ENCODE results near the gene APCS. TPM values are rescaled to one million over a fixed set of nuclear protein-coding genes. Genes with fewer than 3 reads are reported as not detected.

The APCS gene
- total and polyA plus RNA-seq, 2 of the 13 experiments (the other 11 are each of a cell fraction or from before 2014, with no cell fraction given), result not detected

- FAIRE-seq (no peak), DNase-seq (ENCODE audit: low spot score) (no peak), ATAC-seq (no peak)
- Histone ChIP-seq H3K79me2 (ENCODE audit: insufficient read depth, low read length) (no peaks in the 10 kb centered on the region), H3K4me1 (ENCODE audit: insufficient read depth, low read length) (no peaks in the 10 kb centered on the region), H3K27ac (ENCODE audit: extremely low read length, insufficient read depth, low read length) (no peak overlapping the region), H4K20me1 (ENCODE audit: insufficient read depth, low read length) (no peaks in the 10 kb centered on the region), H3K4me3 (replicated peaks in 1 of 3; ENCODE audit: insufficient read depth in 1 of 3, low read depth in 2 of 3, low read length in 3 of 3) (no peak overlapping the region), H2AFZ (ENCODE audit: low read length) (no peak overlapping the region), H3K9me3 (ENCODE audit: low read length) (peaks cover 30% of the 10 kb centered on the region), H3K4me2 (ENCODE audit: low read depth, low read length) (no peak overlapping the region), H3K9ac (ENCODE audit: insufficient read depth, low read depth, low read length) (no peak overlapping the region), H3K36me3 (replicated peaks in 1 of 2; ENCODE audit: control insufficient read depth in 1 of 2, insufficient read depth in 2 of 2, low read length in 2 of 2) (no peaks in the 10 kb centered on the region), H3K27me3 (ENCODE audit: control insufficient read depth in 1 of 2, insufficient read depth in 2 of 2, low read length in 2 of 2) (no peaks in the 10 kb centered on the region)
- BruUV-seq (replicated peaks), result no TSS peak
- TF ChIP-seq, protein P1, sequence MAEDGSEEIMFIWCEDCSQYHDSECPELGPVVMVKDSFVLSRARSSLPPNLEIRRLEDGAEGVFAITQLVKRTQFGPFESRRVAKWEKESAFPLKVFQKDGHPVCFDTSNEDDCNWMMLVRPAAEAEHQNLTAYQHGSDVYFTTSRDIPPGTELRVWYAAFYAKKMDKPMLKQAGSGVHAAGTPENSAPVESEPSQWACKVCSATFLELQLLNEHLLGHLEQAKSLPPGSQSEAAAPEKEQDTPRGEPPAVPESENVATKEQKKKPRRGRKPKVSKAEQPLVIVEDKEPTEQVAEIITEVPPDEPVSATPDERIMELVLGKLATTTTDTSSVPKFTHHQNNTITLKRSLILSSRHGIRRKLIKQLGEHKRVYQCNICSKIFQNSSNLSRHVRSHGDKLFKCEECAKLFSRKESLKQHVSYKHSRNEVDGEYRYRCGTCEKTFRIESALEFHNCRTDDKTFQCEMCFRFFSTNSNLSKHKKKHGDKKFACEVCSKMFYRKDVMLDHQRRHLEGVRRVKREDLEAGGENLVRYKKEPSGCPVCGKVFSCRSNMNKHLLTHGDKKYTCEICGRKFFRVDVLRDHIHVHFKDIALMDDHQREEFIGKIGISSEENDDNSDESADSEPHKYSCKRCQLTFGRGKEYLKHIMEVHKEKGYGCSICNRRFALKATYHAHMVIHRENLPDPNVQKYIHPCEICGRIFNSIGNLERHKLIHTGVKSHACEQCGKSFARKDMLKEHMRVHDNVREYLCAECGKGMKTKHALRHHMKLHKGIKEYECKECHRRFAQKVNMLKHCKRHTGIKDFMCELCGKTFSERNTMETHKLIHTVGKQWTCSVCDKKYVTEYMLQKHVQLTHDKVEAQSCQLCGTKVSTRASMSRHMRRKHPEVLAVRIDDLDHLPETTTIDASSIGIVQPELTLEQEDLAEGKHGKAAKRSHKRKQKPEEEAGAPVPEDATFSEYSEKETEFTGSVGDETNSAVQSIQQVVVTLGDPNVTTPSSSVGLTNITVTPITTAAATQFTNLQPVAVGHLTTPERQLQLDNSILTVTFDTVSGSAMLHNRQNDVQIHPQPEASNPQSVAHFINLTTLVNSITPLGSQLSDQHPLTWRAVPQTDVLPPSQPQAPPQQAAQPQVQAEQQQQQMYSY (CRISPR knock-in tag; IDR thresholded peaks at IDR 0.05), result no peak
- TF ChIP-seq ZNF616 (CRISPR knock-in tag; IDR thresholded peaks at IDR 0.05; ENCODE audit: low read depth) (no peak), HHEX (CRISPR knock-in tag; IDR thresholded peaks at IDR 0.05) (no peak), GLI4 (CRISPR knock-in tag; IDR thresholded peaks at IDR 0.05; ENCODE audit: borderline replicate concordance) (no peak), ZNF567 (CRISPR knock-in tag; IDR thresholded peaks at IDR 0.05; ENCODE audit: borderline replicate concordance) (no peak), SAFB2 (CRISPR knock-in tag; IDR thresholded peaks at IDR 0.05; ENCODE audit: borderline replicate concordance, low read depth) (no peak), ZNF558 (CRISPR knock-in tag; IDR thresholded peaks at IDR 0.05; ENCODE audit: borderline replicate concordance) (no peak), ZNF75D (CRISPR knock-in tag; IDR thresholded peaks at IDR 0.05; ENCODE audit: borderline replicate concordance) (no peak), NRL (CRISPR knock-in tag; IDR thresholded peaks at IDR 0.05; ENCODE audit: borderline replicate concordance) (no peak)
- WGBS (ENCODE audit: low lambda C conversion rate), result 2% methylated on average over 3 of the region's 3 CpGs
- intact Hi-C loops (cut with micrococcal nuclease; ENCODE audit: unreplicated experiment), result no loop called here
- in situ Hi-C loops (cut with HindIII; ENCODE audit: extremely low pct_ligation_motif_present, low pct_unique_long_range_greater_than_20kb), result no loop called here
- CTCF ChIA-PET (ENCODE audit: low intra/inter-chr PET ratio, low total read pairs), result no interaction called here
- POLR2A ChIA-PET, result no interaction called here
Observed at GRCh38 chr1:159554261-159554660, 33.4 kb upstream of the APCS start.

Data from HepG2 (cell line).